Hippocampal formation (tissue), 2 donors: ENCODE results near the gene LSS.
A peak's percentile ranks its signal among the peaks of the same experiment; 100 is the strongest.
"Not testable (repeated sequence)": the region's sequence is repeated elsewhere in the genome, so short reads cannot be mapped to it uniquely, and the experiment has no call there.

Experiments
- DNase-seq, 2 donors: peaks; one replicate each; lab custom pipeline; 2025; lab: John Stamatoyannopoulos, UW

The LSS gene

GRCh38 chr21:46205166-46205565, 23.4 kb downstream of the LSS start:
- DNase-seq = no peak

- DNase-seq = no peak
Measured at GRCh38 chr21:46203203-46203600, 25.4 kb downstream of the LSS start.

GRCh38 chr21:46202592-46203202, 25.9 kb downstream of the LSS start:
- no peak for DNase-seq

- DNase-seq = not testable (repeated sequence)
Measured at GRCh38 chr21:46200877-46201803, 27.4 kb downstream of the LSS start.

- no peak for DNase-seq
Measured at GRCh38 chr21:46199436-46200373, 28.9 kb downstream of the LSS start.

GRCh38 chr21:46196733-46197132, 31.8 kb downstream of the LSS start:
- DNase-seq = no peak

GRCh38 chr21:46195595-46196195, 32.9 kb downstream of the LSS start:
- no peak for DNase-seq

GRCh38 chr21:46194374-46195334, 33.9 kb downstream of the LSS start:
- no peak for DNase-seq

- DNase-seq = no peak
Measured at GRCh38 chr21:46193829-46194373, 34.7 kb downstream of the LSS start.

- no peak for DNase-seq
Measured at GRCh38 chr21:46191686-46192575, 36.6 kb downstream of the LSS start.

GRCh38 chr21:46191257-46191685, 37.3 kb downstream of the LSS start:
- DNase-seq = no peak

- no peak for DNase-seq
Measured at GRCh38 chr21:46190491-46191131, 38.0 kb downstream of the LSS start.

- no peak for DNase-seq
Measured at GRCh38 chr21:46189959-46190490, 38.5 kb downstream of the LSS start.

- no peak for DNase-seq
Measured at GRCh38 chr21:46189213-46189958, 39.2 kb downstream of the LSS start.

- DNase-seq = peak in 1 of 2 donors; percentile 55
Measured at GRCh38 chr21:46188226-46189212, 40.1 kb downstream of the LSS start.

GRCh38 chr21:46187814-46188213, 40.8 kb downstream of the LSS start:
- DNase-seq = no peak
